Skeletal muscle satellite cell (primary cell): ENCODE measurements around the gene CLK3.

Experiments
- H3K27me3 ChIP-seq: 2 replicates; pipeline ENCODE4 v1.7.0; 2013; ENCODE audit warnings: low read length; ENCODE audit not compliant: control insufficient read depth, insufficient read depth
- H3K36me3 ChIP-seq: 2 replicates; pipeline ENCODE4 v1.7.0; 2013; ENCODE audit warnings: mild to moderate bottlenecking, control low read depth, low read length; ENCODE audit not compliant: insufficient read depth
- H3K4me1 ChIP-seq: 2 replicates; pipeline ENCODE4 v1.7.0; 2013; ENCODE audit warnings: low read length; ENCODE audit not compliant: control insufficient read depth, insufficient read depth
- H3K4me2 ChIP-seq: 2 replicates; pipeline ENCODE4 v1.7.0; 2013; ENCODE audit warnings: mild to moderate bottlenecking, low read length
- H3K4me3 ChIP-seq: 2 replicates; pipeline ENCODE4 v1.7.0; 2013; ENCODE audit warnings: low read length
- H3K9ac ChIP-seq: 2 replicates; pipeline ENCODE4 v1.7.0; 2013; ENCODE audit warnings: mild to moderate bottlenecking, low read depth, low read length, moderate library complexity
- H3K9me3 ChIP-seq: replicated peaks from 2 replicates; pipeline ENCODE4 v1.7.0; 2013; ENCODE audit warnings: mild to moderate bottlenecking, control low read depth, low read length

CLK3 gene

GRCh38 chr15:74669627-74670026 lies 54.0 kb downstream of the CLK3 start:
- no peaks in the 10 kb centered on the region for H3K9me3 ChIP-seq
- no peak overlapping the region for H3K4me3 ChIP-seq
- H3K9ac ChIP-seq = no peak overlapping the region
- H3K36me3 ChIP-seq = peaks cover 20% of the 10 kb centered on the region
- H3K4me1 ChIP-seq = peaks cover under 1% of the 10 kb centered on the region
- no peaks in the 10 kb centered on the region for H3K27me3 ChIP-seq
- H3K4me2 ChIP-seq = no peak overlapping the region

- no peaks in the 10 kb centered on the region for H3K9me3 ChIP-seq
- H3K4me3 ChIP-seq = no peak overlapping the region
- peaks cover 20% of the 10 kb centered on the region for H3K36me3 ChIP-seq
- no peaks in the 10 kb centered on the region for H3K4me1 ChIP-seq
- H3K4me2 ChIP-seq = no peak overlapping the region
- H3K9ac ChIP-seq = no peak overlapping the region
- H3K27me3 ChIP-seq = no peaks in the 10 kb centered on the region
Measured at GRCh38 chr15:74674161-74674560, 58.5 kb downstream of the CLK3 start.

- no peak overlapping the region for H3K9ac ChIP-seq
- no peaks in the 10 kb centered on the region for H3K4me1 ChIP-seq
- no peak overlapping the region for H3K4me2 ChIP-seq
- no peak overlapping the region for H3K4me3 ChIP-seq
- no peaks in the 10 kb centered on the region for H3K27me3 ChIP-seq
- H3K36me3 ChIP-seq = peaks cover 8% of the 10 kb centered on the region
- no peaks in the 10 kb centered on the region for H3K9me3 ChIP-seq
Measured at GRCh38 chr15:74676801-74677200, 61.2 kb downstream of the CLK3 start.
